HL-60/S4 treated with retinoic acid at 250 ng/mL for 4 days and 3 days (cell line): ENCODE data around the gene AKR1E2.

Experiments
- in situ Hi-C: fragments of 300-500 bp; cut with MboI; formaldehyde crosslinking; loops from 2 replicates; pipeline ENCODE4 v1.7.0; 2022; ENCODE audit warnings: low sequenced_read_pairs

AKR1E2 gene

DNA sequence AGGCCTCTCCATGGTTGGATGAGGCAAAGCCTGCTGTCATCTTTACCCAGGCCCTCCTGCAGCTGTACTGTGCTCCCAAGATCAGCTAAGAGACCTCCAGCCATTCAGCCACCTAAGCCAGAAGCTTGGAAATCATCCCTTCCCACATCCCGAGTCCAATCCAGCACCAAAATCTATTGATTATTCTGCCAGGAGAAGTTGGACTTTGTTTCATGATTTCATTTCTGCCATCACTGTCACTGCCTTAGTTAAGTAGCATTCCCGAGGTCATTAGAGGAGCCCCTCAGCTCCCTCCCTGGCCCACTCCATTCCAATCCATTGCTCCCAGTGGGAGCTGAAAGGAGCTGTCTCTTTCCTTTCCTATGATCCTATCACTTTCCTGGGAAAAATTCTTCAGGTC is 14.1 kb downstream of the AKR1E2 start:
- in situ Hi-C loops, result loop anchor here (10.0 to 25.0 kb wide), 3 partner anchors 445 to 772 kb away; no protein-coding TSS in a partner anchor

DNA sequence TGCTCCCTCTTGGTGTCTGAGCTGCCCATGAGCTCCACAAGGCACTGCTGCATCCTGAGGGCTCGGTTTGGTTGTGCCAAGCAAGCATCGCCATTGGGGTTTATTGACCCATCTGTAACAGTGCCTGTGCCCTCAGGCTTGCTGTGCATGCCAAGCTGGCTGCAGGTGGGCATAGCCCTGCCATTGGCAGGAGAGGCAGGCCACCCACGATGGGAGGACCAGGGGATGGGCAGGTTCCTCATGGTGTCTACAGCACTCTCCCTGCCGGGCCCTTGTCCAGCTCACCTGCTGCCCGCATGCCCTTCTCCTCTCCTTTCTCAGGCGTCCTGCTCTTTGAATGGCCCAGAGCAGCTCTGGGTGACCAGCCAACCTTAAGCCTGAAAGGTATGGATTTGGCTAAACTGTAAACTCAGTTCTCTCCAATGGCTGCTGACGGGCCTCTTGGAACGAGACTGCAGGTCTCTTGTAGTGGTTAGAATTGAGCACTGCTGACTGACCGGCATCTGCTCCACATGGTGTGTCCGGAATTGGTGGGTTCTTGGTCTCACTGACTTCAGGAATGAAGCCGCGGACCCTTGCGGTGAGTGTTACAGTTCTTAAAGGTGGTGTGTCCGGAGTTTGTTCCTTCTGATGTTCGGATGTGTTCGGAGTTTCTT is 17.6 kb downstream of the AKR1E2 start:
- in situ Hi-C loops, result loop anchor here (10.0 to 25.0 kb wide), 3 partner anchors 441 to 769 kb away; no protein-coding TSS in a partner anchor

DNA sequence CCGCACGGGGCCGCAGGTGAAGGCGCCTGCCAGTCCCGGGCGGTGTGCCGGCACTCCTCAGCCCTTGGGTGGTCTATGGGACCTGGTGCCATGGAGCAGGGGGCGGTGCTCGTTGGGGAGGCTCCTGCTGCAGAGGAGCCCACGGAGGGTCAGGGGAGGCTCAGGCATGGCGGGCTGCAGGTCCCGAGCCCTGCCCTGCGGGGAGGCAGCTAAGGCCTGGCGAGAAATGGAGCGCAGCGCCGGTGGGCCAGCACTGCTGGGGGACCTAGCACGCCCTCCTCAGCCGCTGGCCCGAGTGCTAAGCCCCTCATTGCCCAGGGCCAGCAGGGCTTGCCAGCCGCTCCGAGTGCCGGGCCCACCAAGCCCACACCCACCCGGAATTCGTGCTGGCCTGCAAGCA is 18.9 kb downstream of the AKR1E2 start:
- in situ Hi-C loops, result loop anchor here (10.0 to 25.0 kb wide), 3 partner anchors 440 to 767 kb away; no protein-coding TSS in a partner anchor

DNA sequence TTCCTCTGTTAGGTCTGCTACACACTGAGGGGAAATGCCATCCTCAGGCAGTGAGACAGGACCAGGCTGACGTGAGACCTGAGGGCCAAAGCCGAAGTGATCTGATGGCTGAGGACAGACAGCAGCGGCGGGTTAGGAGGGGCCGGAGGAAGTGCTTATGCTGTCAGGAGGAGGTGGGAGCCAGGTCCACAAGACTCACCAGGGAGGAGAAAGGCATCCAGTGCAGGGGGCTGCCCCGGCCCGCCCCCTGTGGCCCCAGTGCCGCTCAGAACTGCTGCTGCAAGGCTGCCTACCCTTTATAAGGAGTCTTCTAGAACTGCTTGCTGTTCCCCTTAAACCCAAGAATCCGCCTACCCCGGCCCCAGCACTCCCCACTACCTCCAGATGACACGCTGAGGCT is 19.8 kb downstream of the AKR1E2 start:
- in situ Hi-C loops, result loop anchor here (10.0 to 25.0 kb wide), 3 partner anchors 439 to 767 kb away; no protein-coding TSS in a partner anchor

DNA sequence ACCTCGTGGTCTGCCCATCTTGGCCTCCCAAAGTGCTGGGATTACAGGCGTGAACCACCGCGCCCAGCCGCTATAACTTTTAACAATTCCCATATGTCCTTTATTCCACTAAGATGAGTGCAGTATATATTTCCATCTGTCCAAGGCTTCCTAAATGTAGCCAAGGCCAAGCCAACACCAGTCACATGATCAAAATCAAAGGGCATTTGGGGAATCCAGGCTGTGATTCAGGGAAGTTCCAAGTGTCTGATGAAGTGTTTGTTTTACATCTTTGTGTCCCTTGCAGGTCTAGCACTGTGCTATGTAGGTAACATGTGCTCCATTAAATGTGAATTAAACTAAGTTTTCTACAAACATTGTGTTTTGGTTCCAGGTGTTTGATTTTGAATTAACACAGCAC is 20.8 kb downstream of the AKR1E2 start:
- in situ Hi-C loops, result loop anchor here (10.0 to 25.0 kb wide), 3 partner anchors 438 to 766 kb away; no protein-coding TSS in a partner anchor

DNA sequence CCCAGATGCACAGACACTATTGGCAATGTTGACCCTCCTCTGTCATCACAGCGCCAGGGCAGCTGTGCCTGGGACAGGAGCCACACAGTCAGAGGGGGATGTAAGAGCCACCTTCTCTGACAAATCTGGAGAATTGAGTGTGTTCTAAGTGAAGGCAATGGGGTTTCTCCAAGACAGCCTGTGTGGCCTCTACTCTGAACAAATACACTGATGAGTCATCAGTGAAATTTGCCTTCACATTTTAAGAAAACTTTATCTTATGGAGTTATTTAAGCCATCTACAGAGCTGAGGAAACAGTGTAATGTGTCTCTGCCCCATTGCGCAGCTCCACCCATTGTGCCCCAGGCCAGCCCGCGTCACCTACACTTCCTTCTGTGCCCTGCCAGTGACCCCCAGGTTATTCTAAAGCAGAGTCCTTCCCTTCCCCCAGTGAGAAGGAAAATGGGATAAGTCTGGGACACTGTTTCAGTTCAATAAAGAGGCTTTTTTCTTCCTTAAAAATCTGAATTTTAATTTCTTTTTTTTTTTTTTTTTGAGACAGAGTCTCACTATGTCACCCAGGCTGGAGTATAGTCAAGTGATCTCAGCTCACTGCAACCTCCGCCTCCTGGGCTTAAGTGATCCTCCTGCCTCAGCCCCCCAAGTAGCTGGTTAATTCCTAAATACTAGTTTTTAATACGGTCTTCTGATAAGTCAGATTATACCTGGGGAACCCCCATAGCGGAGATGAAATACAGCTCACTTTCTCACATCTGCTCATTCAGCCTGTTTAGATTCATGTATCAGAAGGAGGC is 21.8 kb downstream of the AKR1E2 start:
- in situ Hi-C loops, result loop anchor here (10.0 to 25.0 kb wide), 3 partner anchors 437 to 765 kb away; no protein-coding TSS in a partner anchor

DNA sequence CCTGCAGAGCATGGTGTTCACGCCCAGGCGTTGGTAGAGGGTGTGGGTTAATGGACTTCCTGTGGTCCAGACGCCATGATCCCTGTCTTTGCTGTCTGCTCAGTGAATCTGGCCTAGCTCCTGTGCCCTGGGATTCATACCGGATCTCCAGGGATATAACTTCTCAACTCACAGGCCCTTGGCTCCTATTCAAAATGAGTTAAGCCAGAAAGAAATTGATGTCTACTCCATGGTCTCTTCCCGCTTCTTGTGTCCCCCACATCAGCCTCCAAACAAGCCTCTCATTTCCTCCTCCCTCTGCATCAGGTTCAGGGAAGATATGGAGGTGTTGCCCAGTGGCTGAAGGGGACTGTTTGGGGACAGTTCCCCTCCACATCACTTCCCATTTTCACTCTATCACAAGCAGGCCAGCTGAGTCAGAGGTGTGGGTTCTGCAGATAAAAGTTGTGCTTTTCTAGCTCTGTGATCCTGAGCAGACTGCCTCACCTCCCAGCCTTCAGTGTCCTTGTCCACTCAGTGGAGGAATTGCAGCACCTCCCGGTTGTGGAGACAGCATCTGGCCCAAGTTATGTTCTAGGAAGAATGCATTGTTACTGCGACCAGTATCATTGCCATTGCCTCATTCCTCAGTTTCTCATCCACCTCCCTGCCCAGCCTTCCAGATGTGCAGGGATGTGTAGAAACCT is 22.5 kb downstream of the AKR1E2 start:
- in situ Hi-C loops, result loop anchor here (10.0 to 25.0 kb wide), 3 partner anchors 436 to 764 kb away; no protein-coding TSS in a partner anchor

DNA sequence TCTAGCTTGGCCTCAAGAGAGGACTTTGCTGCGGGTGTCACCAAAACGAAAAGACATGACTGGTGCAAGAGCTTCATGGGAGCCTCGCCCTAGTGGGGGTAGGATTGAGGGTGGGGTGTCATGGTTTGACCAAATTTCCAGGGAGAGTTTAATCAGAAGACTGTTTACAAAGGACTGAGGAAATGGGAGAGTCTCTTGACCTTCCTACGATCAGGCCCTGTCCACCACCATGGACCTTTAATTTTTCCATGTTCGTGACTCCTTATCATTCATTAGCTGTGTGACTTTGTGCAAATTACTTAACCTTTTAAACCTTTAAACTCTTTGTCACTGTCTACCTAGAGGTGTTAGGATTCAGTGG is 23.0 kb downstream of the AKR1E2 start:
- in situ Hi-C loops, result loop anchor here (10.0 to 25.0 kb wide), 3 partner anchors 436 to 763 kb away; no protein-coding TSS in a partner anchor

DNA sequence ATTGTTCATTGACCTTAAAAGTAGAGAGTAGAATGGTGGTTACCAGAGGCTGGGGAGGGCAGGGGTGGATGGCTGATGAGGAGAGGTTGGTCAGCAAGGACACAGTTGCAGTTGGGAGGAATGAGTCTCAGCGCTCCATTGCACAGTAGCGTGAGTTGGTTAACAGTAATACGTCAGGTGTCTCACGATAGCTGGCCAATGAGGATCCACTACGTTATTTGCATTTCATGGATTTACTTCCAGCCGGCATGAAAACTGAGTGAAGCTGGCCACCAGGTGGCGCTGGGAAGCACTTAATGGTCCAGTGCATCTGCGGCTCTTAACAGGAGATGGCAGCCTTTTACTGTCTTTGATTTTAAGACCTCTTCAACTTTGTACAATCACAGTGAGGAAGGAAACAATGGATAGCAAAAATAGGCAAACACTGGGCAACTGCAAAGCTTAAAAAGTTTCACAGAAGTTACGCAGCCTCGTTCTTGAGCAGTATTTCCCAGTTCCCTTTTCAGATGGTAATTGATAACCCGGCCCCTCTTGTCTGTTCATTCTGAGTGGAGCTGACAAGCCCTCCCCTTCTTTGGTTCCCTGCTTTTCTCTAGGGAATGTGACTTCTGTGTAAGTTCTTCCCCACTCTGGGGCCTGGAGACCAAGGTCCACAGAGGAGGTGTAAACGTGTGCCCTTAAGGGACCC is 23.7 kb downstream of the AKR1E2 start:
- in situ Hi-C loops, result loop anchor here (10.0 to 25.0 kb wide), 3 partner anchors 435 to 763 kb away; no protein-coding TSS in a partner anchor

DNA sequence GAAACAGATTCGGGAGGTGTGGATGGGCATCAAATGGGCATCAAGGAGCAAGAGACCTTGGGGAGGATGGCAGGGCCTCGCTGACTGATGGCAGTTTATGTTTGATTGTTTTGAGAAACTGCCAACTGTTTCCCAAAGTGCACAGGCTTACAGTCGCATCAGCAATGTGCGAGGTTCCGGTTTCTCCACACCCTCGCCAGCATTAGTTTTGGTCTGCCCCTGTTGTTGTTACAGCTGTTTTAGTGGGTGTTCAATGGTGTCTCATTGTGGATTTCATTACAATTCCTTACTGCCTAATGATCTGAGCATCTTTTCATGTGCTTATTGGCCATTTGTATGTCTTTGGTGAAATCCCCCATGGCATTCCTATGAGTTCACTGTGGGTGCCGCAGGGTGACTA is 24.4 kb downstream of the AKR1E2 start:
- in situ Hi-C loops, result no loop called here

DNA sequence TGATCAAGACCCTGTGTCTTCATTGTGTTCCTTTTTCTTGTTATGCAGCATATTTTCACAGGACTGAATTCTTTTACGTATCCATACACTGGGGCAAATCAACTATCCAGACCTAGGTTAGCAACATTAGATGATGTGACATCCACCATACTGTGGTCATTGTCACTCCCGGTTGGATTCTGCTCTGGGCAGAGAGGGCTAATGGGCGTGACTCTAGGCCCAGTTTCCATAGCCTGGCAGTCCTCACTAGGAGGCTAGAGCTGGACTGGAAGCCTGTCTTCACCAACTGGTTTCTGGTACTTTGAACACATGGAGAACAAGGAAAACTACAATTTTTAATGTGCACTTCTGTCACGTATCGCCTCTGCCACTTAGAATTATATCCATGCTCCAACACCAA is 25.2 kb downstream of the AKR1E2 start:
- in situ Hi-C loops, result no loop called here

DNA sequence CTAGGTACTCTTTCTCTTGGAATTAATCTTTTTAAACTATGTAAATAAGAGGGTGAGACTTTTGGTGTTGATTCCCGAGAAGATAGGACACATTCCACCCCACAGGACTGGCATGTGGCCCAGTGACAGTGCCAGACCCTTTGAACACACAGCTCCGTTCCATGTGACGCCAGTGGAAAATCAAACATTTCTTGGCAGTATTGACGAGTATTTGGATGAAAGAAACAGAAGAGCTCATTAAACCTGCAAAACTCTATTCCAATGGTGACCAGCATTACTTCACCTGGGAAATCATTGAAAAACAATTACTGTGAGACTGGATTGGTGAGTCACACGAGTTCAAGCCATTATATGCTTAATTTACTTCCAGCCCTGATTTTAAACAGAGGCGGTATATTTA is 25.8 kb downstream of the AKR1E2 start:
- in situ Hi-C loops, result no loop called here

DNA sequence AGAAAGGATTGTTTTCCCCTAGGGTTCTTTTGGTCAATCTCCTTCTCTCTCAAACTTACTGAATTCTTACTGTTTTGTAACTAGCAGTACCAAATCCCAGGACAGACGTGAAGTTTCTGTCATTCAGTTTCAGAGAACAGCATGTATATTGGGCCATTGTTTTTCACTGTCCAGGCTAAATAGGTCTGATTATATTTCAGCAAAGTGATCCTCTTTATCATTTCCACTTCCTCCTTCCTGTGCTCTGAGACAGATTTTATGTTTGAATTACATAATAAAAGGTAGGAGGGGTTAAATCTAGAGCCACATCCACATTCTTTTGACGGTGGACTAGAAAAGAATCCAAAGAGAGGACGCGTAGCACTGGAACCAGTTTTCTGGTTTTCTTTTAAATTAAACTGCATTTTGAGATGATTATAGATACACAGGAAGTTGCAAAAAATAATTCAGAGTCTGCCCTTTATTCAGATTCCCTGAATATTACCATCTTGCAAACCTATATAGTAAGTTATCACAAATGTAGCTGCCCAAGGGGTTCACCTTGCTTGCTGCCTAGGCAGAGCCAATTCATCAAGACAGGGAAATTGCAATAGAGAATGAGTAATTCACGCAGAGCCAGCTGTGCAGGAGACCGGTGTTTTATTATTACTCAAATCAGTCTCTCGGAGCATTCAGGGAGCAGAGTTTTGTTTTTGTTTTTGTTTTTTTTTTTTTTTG is 40.1 kb downstream of the AKR1E2 start:
- in situ Hi-C loops, result no loop called here

DNA sequence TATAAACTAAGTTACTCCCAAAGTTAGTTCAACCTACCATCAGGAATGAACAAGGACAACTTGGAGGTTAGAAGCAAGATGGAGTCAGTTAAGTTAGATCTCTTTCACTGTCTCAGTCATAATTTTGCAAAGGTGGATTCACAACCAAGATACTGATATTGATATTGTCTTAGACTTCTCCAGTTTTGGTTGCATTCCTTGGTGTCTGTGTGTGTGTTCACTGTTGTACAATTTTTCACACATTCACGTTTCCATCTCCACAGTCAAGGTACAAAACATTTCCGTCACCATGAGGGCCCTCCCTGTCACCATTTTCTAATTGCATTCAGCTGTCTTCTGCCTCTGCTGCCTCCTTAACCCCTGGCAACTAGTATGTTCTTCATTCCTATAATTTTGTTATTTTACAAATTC is 41.1 kb downstream of the AKR1E2 start:
- in situ Hi-C loops, result no loop called here

DNA sequence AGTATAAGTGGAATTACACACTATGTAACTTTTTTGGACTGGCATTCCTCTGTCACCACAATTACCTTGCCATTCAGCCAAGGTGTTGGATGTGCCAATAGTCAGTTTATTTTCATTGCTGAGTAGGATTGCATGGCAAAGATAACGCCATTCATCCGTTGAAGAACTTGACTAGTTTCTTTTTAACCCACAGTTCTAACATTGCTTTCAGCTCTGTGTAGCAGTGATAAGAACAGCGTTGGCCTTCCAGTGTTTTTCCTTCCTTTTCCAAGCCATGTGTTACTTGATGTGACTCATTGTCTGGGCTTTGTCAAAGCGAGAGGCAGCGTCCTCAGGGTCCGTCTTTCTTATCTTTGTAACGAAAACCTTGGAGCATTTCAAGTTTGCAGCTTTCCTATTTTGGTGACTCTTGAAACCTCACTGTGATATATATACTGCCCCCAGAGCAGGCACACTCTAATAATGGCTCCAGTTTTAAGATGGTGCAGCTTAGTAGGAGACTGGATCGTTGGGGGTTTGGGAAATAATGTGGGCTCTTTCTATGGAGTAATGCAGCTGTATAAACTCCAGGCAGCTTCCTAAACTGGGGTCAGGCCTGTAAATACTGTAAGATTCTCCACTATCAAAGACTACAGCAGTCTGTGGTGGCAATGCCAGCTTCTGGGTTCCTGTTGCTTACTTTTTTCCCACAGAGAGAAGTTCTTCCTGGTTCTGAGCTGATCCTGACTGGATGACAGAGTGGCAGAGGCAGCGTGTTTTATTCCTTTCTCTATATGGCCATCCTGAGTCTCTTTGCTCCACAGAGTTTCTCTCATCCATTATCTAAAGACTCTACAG is 41.7 kb downstream of the AKR1E2 start:
- in situ Hi-C loops, result no loop called here

DNA sequence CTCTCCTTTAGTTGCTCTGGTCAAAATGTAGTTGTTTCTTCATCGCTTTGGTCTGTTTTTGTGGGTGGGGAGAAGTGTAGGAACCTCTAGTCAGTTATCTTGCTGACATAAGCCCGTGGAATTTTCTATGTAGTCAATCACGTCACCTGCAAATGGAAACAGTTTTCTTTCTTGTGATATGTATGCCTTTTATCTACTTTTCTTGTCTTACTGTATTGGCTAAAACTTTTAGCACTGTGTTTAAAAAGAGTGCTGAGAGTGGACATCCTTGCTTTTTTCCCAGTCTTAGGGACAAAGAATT is 42.3 kb downstream of the AKR1E2 start:
- in situ Hi-C loops, result no loop called here

DNA sequence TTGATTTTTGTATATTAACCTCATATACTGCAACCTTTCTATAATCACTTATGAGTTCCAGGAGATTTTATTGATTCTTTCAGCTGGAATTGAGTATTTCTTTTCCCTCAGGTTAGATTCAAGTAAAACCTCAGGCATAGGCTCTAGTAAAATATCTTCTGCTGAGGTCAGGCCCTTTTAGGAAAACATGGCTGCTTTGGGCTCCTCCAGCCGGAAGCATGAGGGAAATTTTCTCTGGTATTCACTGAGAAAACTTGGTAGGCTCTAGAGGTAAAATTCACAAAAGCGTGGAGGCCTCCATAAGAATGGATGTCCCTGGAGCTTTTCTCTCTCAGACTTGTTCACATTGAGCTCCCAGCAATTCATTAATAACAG is 56.7 kb downstream of the AKR1E2 start:
- in situ Hi-C loops, result no loop called here

DNA sequence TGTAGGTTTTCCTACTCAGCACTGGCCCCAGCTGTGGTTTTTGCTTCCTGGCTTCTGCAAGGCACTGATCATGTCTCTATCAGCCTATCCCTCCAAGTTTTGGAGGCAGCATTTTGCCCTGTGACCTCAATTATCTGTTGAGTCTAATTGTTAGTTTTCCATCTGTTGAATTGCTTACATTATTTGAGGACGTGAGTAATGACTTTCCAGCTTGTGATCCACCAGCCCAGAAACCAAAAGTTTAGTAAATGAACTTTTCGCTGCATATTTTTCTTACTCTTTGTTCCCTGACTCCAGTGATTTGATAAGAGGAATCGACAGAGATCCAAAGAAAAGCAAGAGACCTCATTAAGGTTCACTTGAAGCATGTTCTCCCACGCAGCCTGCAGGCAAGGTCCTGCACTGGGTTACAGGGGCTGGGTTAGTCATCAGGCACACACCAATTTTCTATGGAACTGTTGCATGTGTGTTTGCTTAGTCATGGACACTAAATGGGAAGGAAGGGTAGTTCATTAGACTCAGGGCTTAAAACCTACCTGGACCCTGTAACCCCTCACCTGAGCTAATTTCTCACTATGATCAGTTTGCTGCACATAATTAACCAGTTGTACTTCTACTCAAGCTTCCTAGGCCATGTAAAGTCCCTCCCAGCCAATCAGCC is 57.2 kb downstream of the AKR1E2 start:
- in situ Hi-C loops, result no loop called here

DNA sequence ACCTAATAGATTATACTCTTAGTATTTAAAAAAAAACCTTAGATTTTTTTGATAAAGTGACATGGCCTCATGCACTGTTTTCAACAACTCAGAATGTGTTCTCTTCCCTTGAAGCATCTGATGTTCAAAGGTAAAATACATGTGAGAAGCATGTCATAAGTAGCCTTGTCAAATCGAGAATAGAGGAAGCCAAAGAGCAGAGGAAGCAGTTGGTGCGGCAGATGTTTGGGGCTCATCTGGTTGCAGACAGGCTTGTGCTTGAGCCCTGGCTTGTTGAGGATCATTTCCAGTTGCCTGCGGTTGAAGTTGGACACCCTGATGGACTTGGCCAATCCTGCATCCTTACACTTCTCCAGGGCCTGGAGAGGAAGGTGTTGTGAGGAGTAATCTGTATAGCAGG is 59.2 kb downstream of the AKR1E2 start:
- in situ Hi-C loops, result no loop called here
